ENCODE measurements around the gene RGP1.

DNA sequence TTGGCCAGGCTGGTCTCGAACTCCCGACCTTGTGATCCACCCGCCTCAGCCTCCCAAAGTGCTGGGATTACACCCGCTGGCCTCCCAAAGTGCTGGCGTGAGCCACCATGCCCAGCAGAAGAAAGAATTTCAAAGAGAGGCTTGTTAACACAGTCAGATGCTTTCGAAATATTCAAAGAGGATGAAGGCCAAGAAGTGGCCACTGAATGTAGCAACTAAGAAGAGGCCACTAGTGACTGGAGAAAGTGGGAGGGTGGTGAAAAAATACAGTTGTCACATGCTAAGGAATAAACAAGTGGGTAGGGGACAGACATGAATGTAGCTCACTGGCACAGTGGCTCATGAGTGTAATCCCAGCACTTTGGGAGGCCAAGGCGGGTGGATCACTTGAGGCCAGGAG lies 46.4 kb upstream of the RGP1 start:
- TF ChIP-seq, protein P1, sequence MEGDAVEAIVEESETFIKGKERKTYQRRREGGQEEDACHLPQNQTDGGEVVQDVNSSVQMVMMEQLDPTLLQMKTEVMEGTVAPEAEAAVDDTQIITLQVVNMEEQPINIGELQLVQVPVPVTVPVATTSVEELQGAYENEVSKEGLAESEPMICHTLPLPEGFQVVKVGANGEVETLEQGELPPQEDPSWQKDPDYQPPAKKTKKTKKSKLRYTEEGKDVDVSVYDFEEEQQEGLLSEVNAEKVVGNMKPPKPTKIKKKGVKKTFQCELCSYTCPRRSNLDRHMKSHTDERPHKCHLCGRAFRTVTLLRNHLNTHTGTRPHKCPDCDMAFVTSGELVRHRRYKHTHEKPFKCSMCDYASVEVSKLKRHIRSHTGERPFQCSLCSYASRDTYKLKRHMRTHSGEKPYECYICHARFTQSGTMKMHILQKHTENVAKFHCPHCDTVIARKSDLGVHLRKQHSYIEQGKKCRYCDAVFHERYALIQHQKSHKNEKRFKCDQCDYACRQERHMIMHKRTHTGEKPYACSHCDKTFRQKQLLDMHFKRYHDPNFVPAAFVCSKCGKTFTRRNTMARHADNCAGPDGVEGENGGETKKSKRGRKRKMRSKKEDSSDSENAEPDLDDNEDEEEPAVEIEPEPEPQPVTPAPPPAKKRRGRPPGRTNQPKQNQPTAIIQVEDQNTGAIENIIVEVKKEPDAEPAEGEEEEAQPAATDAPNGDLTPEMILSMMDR (IDR thresholded peaks at IDR 0.05) = no peak
- TF ChIP-seq POLR2A (IDR thresholded peaks at IDR 0.05) (no peak), EP300 (IDR thresholded peaks at IDR 0.05) (no peak)
